H9 (cell line): ENCODE results near the gene TLK1. TPM values are rescaled to one million over a fixed set of nuclear protein-coding genes. Genes with fewer than 3 reads are reported as not detected.

Experiments used
- DNase-seq: peaks from one replicate; pipeline ENCODE4 v3.0.0-alpha.2; 2017
- H2AFZ ChIP-seq: one replicate; pipeline ENCODE4 v1.6.1; 2013; ENCODE audit warnings: mild to moderate bottlenecking, low read length, control low read depth, moderate library complexity
- H2AK5ac ChIP-seq: 2 replicates; pipeline ENCODE4 v1.6.1; 2013; ENCODE audit warnings: low read length, control low read depth, mixed read lengths; ENCODE audit not compliant: insufficient read length
- H2BK120ac ChIP-seq: one replicate; pipeline ENCODE4 v1.6.1; 2013; ENCODE audit warnings: low read depth, mild to moderate bottlenecking, low read length, control low read depth, inconsistent platforms; ENCODE audit not compliant: poor library complexity, severe bottlenecking
- H2BK12ac ChIP-seq: 2 replicates; pipeline ENCODE4 v1.6.1; 2013; ENCODE audit warnings: low read length, control low read depth, mixed read lengths, low read depth; ENCODE audit not compliant: insufficient read length
- H2BK15ac ChIP-seq: 2 replicates; pipeline ENCODE4 v1.6.1; 2013; ENCODE audit warnings: low read depth, low read length, control low read depth
- H2BK20ac ChIP-seq: one replicate; pipeline ENCODE4 v1.6.1; 2013; ENCODE audit warnings: low read depth, mild to moderate bottlenecking, low read length, control low read depth, inconsistent platforms; ENCODE audit not compliant: poor library complexity, severe bottlenecking
- H2BK5ac ChIP-seq: 2 replicates; pipeline ENCODE4 v1.6.1; 2013; ENCODE audit warnings: low read length, control low read depth, mixed read lengths; ENCODE audit not compliant: insufficient read length
- H3K14ac ChIP-seq: 2 replicates; pipeline ENCODE4 v1.6.1; 2013; ENCODE audit warnings: low read length, control low read depth; ENCODE audit not compliant: insufficient read depth
- H3K18ac ChIP-seq: 2 replicates; pipeline ENCODE4 v1.6.1; 2013; ENCODE audit warnings: low read depth, mild to moderate bottlenecking, mixed read lengths, low read length, control low read depth; ENCODE audit not compliant: insufficient read length
- H3K23ac ChIP-seq: 2 replicates; pipeline ENCODE4 v1.6.1; 2013; ENCODE audit warnings: low read length, control low read depth, mixed read lengths, low read depth; ENCODE audit not compliant: insufficient read length
- H3K23me2 ChIP-seq: 2 replicates; pipeline ENCODE4 v1.6.1; 2013; ENCODE audit warnings: low read depth, mild to moderate bottlenecking, mixed read lengths, low read length, control low read depth; ENCODE audit not compliant: insufficient read length, poor library complexity, severe bottlenecking
- H3K27ac ChIP-seq: 2 replicates; pipeline ENCODE4 v1.5.1; 2013; ENCODE audit warnings: low read length, control low read depth, mixed read lengths, low read depth; ENCODE audit not compliant: insufficient read length
- H3K27me3 ChIP-seq: 2 replicates; pipeline ENCODE4 v1.6.1; 2013; ENCODE audit warnings: low read length, control low read depth, inconsistent platforms; ENCODE audit not compliant: insufficient read depth
- H3K4ac ChIP-seq: 2 replicates; pipeline ENCODE4 v1.6.1; 2013; ENCODE audit warnings: low read depth, mild to moderate bottlenecking, control low read depth, inconsistent platforms, low read length, moderate library complexity
- H3K4me1 ChIP-seq: 2 replicates; pipeline ENCODE4 v1.6.1; 2013; ENCODE audit warnings: low read length, control low read depth, inconsistent platforms; ENCODE audit not compliant: insufficient read depth
- H3K4me2 ChIP-seq: 2 replicates; pipeline ENCODE4 v1.6.1; 2013; ENCODE audit warnings: low read length, control low read depth, mixed read lengths; ENCODE audit not compliant: insufficient read length, insufficient read depth
- H3K56ac ChIP-seq: 2 replicates; pipeline ENCODE4 v1.6.1; 2013; ENCODE audit warnings: low read depth, mild to moderate bottlenecking, mixed read lengths, low read length, control low read depth; ENCODE audit not compliant: insufficient read length
- H3K79me1 ChIP-seq: 2 replicates; pipeline ENCODE4 v1.6.1; 2013; ENCODE audit warnings: low read depth, mild to moderate bottlenecking, moderate library complexity, low read length, control low read depth, inconsistent platforms; ENCODE audit not compliant: insufficient read depth, poor library complexity, severe bottlenecking
- H3K79me2 ChIP-seq: 2 replicates; pipeline ENCODE4 v1.6.1; 2013; ENCODE audit warnings: low read length, control low read depth, inconsistent platforms; ENCODE audit not compliant: insufficient read depth
- H3K9ac ChIP-seq: 2 replicates; pipeline ENCODE4 v1.6.1; 2013; ENCODE audit warnings: low read length, control low read depth, mixed read lengths; ENCODE audit not compliant: insufficient read length; ENCODE audit errors: extremely low read depth
- H3K9me3 ChIP-seq: one replicate; pipeline ENCODE4 v1.6.1; 2013; ENCODE audit warnings: low read depth, low read length, inconsistent platforms; ENCODE audit not compliant: control insufficient read depth
- H3T11ph ChIP-seq: one replicate; pipeline ENCODE4 v1.6.1; 2013; ENCODE audit warnings: mild to moderate bottlenecking, low read length, control low read depth, inconsistent platforms
- H4K20me1 ChIP-seq: one replicate; pipeline ENCODE4 v1.6.1; 2013; ENCODE audit not compliant: control insufficient read depth, insufficient read length, insufficient read depth
- H4K5ac ChIP-seq: 2 replicates; pipeline ENCODE4 v1.6.1; 2013; ENCODE audit warnings: low read depth, mild to moderate bottlenecking, mixed read lengths, low read length, control low read depth; ENCODE audit not compliant: insufficient read length
- H4K8ac ChIP-seq: replicated peaks from 2 replicates; pipeline ENCODE4 v1.6.1; 2013; ENCODE audit warnings: low read length, control low read depth, mixed read lengths, low read depth; ENCODE audit not compliant: insufficient read length
- H4K91ac ChIP-seq: 2 replicates; pipeline ENCODE4 v1.6.1; 2013; ENCODE audit warnings: low read depth, mild to moderate bottlenecking, moderate library complexity, mixed read lengths, low read length, control low read depth; ENCODE audit not compliant: insufficient read length
- H3K27ac Mint-ChIP-seq, 3 experiments: 2 replicates in 2 of 3; 3 replicates in 1 of 3; pipeline ENCODE4 v1.8.0; 2020 to 2021; ENCODE audit warnings: mixed read lengths in 3 of 3, mild to moderate bottlenecking in 1 of 3, moderate library complexity in 1 of 3
- H3K27me3 Mint-ChIP-seq: 2 replicates; pipeline ENCODE4 v1.8.0; 2021; ENCODE audit warnings: low read depth, mild to moderate bottlenecking, moderate library complexity, mixed read lengths
- H3K36me3 Mint-ChIP-seq, 3 experiments: 2 replicates in 2 of 3; 3 replicates in 1 of 3; pipeline ENCODE4 v1.8.0; 2020 to 2021; ENCODE audit warnings: low read depth in 3 of 3, mixed read lengths in 3 of 3; ENCODE audit not compliant: insufficient read depth in 1 of 3
- H3K4me1 Mint-ChIP-seq, 2 experiments: 2 replicates each; pipeline ENCODE4 v1.8.0; 2020; ENCODE audit warnings: mixed read lengths in 2 of 2
- H3K4me3 Mint-ChIP-seq, 2 experiments: 2 replicates in 1 of 2; 3 replicates in 1 of 2; pipeline ENCODE4 v1.8.0; 2020 to 2021; ENCODE audit warnings: mild to moderate bottlenecking in 2 of 2, mixed read lengths in 2 of 2, moderate library complexity in 1 of 2
- H3K9me3 Mint-ChIP-seq, 2 experiments: 2 replicates in 1 of 2; 3 replicates in 1 of 2; pipeline ENCODE4 v1.8.0; 2020; ENCODE audit warnings: mild to moderate bottlenecking in 2 of 2, mixed read lengths in 2 of 2, moderate library complexity in 1 of 2
- total RNA-seq: library from RNA; stranded (reverse); gene quantifications from 2 replicates; pipeline ENCODE4 v1.2.1, GENCODE V29; 2021
- TF ChIP-seq, protein P1 (sequence below): fragments of 200-600 bp; sonication (generic); conservative IDR thresholded peaks from 3 replicates; pipeline ENCODE4 v1.8.0; 2021; ENCODE audit warnings: antibody characterized with exemption, mild to moderate bottlenecking

Gene TLK1
- total RNA-seq, 1 experiment from 2014 or later: 112 TPM

DNA sequence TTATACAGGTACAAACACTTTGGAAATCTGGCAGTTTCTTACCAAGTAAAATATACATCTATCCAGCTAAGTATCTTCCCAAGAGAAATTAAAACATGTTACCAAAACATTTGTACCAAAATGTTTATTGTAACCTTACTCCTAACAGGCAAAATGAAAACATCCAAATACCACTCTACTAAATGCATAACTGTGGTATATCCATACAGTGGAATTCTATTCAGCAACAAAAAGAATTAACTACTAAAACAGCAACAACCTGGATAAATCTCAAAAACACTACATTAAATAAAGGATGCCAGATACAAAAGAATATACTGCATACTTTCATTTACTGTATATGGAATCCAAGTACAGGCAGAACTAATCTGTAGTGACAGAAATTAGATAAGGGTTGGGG is 51.1 kb downstream of the TLK1 start:
- Histone ChIP-seq H3K27me3 (no peaks in the 10 kb centered on the region), H3K14ac (no peak overlapping the region), H4K20me1 (no peaks in the 10 kb centered on the region), H2AK5ac (no peak overlapping the region), H3T11ph (no peak overlapping the region), H4K8ac (no peak overlapping the region), H2BK120ac (no peak overlapping the region), H3K9ac (no peak overlapping the region), H4K91ac (no peak overlapping the region), H2AFZ (no peak overlapping the region), H3K27ac (no peak overlapping the region), H2BK12ac (no peak overlapping the region), H3K4ac (no peak overlapping the region), H2BK5ac (no peak overlapping the region), H2BK20ac (no peak overlapping the region), H3K56ac (no peak overlapping the region), H3K79me2 (peaks cover 19% of the 10 kb centered on the region), H3K4me1 (no peaks in the 10 kb centered on the region), H3K9me3 (no peaks in the 10 kb centered on the region), H3K23me2 (no peaks in the 10 kb centered on the region), H3K23ac (no peak overlapping the region), H2BK15ac (no peak overlapping the region), H3K79me1 (peaks cover 3% of the 10 kb centered on the region), H4K5ac (no peak overlapping the region), H3K18ac (no peak overlapping the region), H3K4me2 (no peak overlapping the region)
- Mint-ChIP-seq H3K9me3 (no peaks in the 10 kb centered on the region), H3K27me3 (no peaks in the 10 kb centered on the region), H3K27ac (peak overlapping the region in 2 of 3 experiments; percentile 11 to 70; a peak in 2 of 7 replicates), H3K4me1 (peaks cover 3 to 5% of the 10 kb centered on the region in 2 experiments; a peak in 3 of 4 replicates), H3K36me3 (peaks cover 9 to 48% (median 23%) of the 10 kb centered on the region in 3 experiments; a peak in 6 of 7 replicates), H3K4me3 (no peak overlapping the region)
- TF ChIP-seq, protein P1, sequence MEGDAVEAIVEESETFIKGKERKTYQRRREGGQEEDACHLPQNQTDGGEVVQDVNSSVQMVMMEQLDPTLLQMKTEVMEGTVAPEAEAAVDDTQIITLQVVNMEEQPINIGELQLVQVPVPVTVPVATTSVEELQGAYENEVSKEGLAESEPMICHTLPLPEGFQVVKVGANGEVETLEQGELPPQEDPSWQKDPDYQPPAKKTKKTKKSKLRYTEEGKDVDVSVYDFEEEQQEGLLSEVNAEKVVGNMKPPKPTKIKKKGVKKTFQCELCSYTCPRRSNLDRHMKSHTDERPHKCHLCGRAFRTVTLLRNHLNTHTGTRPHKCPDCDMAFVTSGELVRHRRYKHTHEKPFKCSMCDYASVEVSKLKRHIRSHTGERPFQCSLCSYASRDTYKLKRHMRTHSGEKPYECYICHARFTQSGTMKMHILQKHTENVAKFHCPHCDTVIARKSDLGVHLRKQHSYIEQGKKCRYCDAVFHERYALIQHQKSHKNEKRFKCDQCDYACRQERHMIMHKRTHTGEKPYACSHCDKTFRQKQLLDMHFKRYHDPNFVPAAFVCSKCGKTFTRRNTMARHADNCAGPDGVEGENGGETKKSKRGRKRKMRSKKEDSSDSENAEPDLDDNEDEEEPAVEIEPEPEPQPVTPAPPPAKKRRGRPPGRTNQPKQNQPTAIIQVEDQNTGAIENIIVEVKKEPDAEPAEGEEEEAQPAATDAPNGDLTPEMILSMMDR: no peak
- DNase-seq: no peak
